GM18505 (cell line): ENCODE results near the gene RNF166.

Experiments used
- ATAC-seq: cut with Tn5 transposase; IDR thresholded peaks from one replicate; pipeline ENCODE4 v1.9.1; 2021; ENCODE audit not compliant: unreplicated experiment
- POLR2A ChIP-seq: IDR thresholded peaks from 4 replicates; pipeline ENCODE4 v1.6.1; 2011; ENCODE audit warnings: borderline replicate concordance; ENCODE audit not compliant: insufficient read depth, insufficient read length; ENCODE audit errors: extremely low read depth

RNF166 gene

DNA sequence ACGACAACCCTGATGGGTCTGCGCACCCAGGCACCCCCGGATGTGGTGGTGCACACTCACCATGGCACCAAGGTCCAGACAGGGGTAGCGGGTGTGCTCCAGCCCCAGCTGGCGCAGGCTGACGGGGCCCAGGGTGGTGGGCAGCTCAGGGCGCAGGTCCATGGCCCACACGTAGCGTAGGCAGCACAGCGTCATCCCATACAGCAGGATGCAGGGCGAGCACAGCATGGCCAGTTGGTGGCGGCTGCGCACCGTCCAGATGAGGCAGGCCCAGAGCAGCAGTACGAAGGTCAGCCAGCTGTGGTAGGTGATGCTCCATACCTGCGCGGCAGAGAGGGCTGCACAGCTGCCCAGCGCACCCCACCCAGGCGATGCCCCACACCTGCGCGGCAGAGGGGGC is 29.9 kb upstream of the RNF166 start:
- no peak for ATAC-seq
- no peak for TF ChIP-seq POLR2A

DNA sequence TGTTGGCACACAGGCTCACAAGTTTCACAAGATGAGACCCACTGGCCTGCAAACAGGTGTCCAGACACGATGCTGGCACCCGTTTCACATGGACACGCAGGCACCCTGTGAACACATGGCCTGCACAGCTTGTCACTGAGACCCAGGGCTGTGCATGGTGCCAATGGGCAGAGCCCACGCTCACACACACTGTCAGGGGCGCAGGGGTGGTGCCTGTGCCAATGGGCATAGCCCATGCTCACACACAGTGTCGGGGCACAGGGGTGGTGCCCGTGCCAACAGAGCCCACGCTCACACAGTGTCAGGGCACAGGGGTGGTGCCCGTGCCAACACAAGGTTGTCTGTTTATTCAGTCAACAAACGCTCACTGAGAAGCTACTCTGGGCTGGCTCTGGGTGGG is 29.4 kb upstream of the RNF166 start:
- TF ChIP-seq POLR2A, result no peak
- ATAC-seq, result no peak

GRCh38 chr16:88735121-88735520 is 28.9 kb upstream of the RNF166 start:
- TF ChIP-seq POLR2A, result no peak

GRCh38 chr16:88734361-88734728 is 28.1 kb upstream of the RNF166 start:
- no peak for TF ChIP-seq POLR2A

More at GRCh38 chr16:88735121-88735520, 28.9 kb upstream of the RNF166 start:
- no peak for ATAC-seq

DNA sequence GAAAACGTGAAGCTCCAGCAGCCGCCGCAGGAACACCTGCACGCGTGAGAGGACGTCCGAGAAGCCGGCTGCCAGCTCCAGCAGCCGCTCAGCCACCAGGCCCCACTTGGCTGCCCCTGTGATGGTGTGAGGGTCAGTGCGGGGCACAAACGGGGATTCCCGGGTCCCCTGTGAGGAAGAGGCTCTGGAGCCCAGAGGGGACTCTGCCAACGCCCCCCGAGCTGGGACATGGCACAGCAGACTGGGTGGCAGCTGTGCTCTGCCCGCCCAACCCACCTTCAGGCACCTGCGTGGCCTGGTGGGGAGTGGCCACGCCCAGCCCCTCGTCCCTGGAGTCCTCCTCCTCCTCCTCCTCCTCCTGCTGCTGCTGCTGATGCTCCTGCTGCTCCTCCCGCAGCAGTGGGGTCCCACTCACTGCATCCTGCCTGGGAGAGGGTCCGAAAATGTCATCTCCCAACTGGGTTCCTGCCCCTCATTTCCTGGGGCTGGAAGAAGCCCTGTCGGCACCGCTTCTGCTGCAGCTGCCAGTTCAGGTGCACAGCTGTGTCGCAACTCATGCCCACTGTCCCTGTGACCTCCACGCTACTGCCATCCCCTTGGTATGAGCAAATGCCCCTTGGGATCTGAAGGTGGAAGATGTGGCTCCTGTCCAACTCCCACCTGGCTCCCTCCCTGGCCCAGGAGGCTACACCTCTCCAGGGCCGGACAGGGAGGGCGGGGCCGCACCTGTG is 27.6 kb upstream of the RNF166 start:
- ATAC-seq, result no peak
- TF ChIP-seq POLR2A, result no peak

More at GRCh38 chr16:88734361-88734728, 28.1 kb upstream of the RNF166 start:
- no peak for ATAC-seq

DNA sequence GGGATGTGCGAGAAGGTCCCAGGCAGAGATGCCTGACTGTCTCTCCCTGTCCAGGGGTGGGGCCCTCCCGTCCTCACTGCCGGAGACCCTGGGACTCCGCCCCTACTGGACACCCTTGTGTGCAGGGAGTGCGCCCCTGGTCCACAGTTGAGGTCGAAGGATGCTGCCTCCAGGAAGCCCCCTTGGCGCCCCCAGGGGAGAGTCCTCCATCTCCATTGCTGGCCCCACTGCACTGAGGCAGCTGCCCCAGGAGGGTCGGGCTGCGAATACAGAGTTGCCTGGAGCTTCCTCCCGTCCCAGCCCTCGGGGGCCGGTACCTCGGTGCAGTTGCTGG is 26.7 kb upstream of the RNF166 start:
- no peak for ATAC-seq
- TF ChIP-seq POLR2A, result no peak

- no peak for ATAC-seq
- no peak for TF ChIP-seq POLR2A
Measured at GRCh38 chr16:88732172-88732960, 26.2 kb upstream of the RNF166 start.

DNA sequence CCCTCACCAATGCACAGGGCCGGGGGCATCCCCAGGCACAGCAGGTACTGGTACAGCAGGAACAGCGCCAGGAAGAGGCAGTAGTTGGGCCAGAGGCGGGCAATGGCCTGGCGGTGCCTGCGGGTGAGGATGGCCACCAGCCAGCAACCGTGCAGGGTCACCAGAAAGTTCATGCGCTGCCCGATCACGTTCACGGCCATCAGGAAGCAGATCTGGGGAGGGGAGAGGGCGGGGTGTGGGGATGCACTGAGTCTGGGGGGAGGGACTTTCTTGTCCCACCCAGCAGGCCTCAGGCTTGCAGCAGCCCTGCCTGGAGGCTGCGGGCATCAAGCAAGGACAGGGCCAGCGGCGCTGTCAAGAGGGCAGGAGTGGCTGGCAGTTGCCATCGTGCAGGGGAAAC is 25.5 kb upstream of the RNF166 start:
- ATAC-seq, result no peak

GRCh38 chr16:88730632-88731607 is 24.7 kb upstream of the RNF166 start:
- no peak for ATAC-seq
- no peak for TF ChIP-seq POLR2A

More for the DNA sequence above, 25.5 kb upstream of the RNF166 start:
- no peak for TF ChIP-seq POLR2A

GRCh38 chr16:88727871-88728270 is 21.7 kb upstream of the RNF166 start:
- no peak for ATAC-seq
- TF ChIP-seq POLR2A, result no peak

DNA sequence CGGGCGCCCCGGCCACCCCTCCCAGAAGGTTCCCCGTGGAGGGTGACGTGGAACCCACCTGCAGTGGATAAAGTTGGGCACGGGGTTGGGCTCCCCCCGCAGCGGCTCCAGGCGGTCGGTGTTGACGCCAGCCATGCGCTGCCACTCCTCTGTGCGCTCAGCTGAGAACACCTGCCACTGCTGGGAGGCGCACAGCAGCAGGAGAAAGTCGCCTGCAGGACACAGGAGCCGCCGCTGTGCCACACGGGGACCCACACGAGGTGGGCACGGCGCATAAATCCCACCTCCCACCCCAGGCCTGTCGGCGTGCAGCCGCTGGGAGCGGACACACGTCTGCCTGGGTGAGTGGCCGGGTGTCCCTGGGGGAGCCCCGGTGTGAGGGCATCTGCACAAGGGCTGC is 20.8 kb upstream of the RNF166 start:
- no peak for ATAC-seq
- no peak for TF ChIP-seq POLR2A

- no peak for ATAC-seq
- TF ChIP-seq POLR2A, result no peak
Measured at GRCh38 chr16:88726408-88726749, 20.2 kb upstream of the RNF166 start.
